ENCODE results near the gene B4GAT1.
A peak's percentile ranks its signal among the peaks of the same experiment; 100 is the strongest.
"Not testable (repeated sequence)": the region's sequence is repeated elsewhere in the genome, so short reads cannot be mapped to it uniquely, and the experiment has no call there.

Gene B4GAT1

GRCh38 chr11:66347425-66348276 lies at the start of gene B4GAT1:
Gene B4GAT1 (minus strand): TSS chr11:66347629. CDS start chr11:66347545, 84 bp downstream.
- peak; percentile 97 for DNase-seq

GRCh38 chr11:66393954-66394353 lies 46.5 kb upstream of the B4GAT1 start:
- DNase-seq, result no peak

DNA sequence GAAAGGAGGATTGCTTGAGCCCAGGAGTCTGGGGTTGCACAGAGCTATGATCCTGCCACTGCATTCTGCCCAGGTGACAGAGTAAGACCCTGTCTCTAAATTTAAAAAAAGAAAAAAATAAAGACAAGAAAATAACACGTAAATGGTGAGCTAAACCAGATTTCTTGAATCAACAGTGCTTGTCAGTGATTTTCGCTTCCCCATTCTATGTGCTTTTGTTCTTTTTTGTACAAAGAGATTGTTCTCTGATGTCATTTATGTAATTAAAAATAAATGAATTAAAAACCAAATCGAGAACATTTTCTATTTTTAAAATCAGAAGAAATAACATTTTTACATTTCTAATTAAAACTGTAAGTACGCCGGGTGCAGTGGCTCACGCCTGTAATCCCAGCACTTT lies 43.9 kb upstream of the B4GAT1 start:
- no peak for DNase-seq

- DNase-seq, result peak; percentile 61
These were observed 41.5 kb upstream of the B4GAT1 start for GRCh38 chr11:66388780-66389386.

DNA sequence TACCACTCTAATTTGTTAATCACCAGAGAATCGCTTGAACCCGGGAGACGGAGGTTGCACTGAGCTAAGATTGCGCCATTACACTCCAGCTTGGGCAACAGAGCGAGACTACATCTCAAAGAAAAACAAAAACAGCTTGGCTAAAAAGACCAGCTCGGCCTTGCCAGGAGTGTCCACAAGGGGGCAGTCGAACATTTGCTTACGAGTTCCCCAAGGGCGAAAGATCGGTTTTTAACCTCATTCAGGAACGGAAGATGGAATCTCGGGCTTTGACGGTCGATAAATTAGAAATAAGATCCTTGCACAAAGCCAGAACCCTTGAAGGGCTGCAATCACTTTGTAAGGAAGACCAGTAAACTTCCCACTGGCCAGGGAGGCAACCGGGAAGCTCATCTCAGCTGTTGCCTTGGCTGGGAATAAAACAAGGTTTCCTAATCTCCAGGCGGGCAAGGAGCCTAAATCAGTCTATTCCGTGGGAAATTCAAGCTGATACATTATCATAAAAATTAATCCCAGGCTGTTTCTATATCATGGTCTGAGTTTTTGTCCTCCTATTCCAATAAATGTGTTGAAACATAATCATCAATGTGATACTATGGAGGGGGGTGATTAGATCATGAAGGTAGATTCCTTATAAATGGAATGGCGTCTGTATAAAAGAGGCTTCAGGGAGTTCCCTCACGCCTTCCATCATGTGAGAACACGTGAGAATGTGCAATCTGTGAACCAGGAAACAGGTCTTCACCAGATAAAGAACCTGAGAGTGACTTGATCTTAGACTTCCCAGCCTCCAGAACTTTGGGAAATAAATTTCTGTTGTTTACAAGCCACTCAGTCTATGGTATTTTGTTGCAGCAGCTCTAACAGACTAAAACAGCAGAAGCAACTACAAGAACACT lies 39.0 kb upstream of the B4GAT1 start:
- DNase-seq, result peak; percentile 91

GRCh38 chr11:66384316-66384715 lies 36.9 kb upstream of the B4GAT1 start:
- not testable (repeated sequence) for DNase-seq

GRCh38 chr11:66380264-66380663 lies 32.8 kb upstream of the B4GAT1 start:
- not testable (repeated sequence) for DNase-seq

DNA sequence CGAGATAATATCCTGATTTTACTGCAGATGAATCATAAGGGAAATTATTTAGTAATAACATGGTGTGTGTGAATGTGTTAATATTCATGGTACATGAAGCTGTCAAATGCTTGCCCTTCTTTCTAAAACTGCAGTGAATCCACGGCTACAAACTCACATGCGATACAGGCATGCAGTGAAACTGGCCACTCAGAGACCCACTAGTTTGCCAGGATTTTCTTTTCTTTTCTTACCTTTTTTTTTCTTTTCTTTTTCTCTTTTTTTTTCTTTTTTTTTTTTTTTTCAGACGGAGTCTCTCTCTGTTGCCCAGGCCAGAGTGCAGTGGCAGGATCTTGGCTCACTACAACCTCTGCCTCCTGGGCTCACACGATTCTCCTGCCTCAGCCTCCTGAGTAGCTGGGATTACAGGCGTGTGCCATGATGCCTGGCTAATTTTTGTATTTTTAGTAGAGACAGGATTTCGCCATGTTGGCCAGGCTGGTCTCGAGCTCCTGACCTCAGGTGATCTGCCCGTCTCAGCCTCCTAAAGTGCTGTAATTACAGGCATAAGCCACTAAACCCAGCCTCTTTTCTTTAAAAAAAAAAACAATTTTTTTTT lies 26.4 kb upstream of the B4GAT1 start:
- not testable (repeated sequence) for DNase-seq

- no peak for DNase-seq
These were observed 25.8 kb upstream of the B4GAT1 start for GRCh38 chr11:66373265-66373664.

- DNase-seq, result peak; percentile 85
These were observed 24.4 kb upstream of the B4GAT1 start, which contains the start of gene SLC29A2 for GRCh38 chr11:66371627-66372415. Gene SLC29A2 (minus strand): TSS chr11:66371760. CDS start chr11:66371591, 169 bp downstream.

- no peak for DNase-seq
These were observed 21.9 kb upstream of the B4GAT1 start for GRCh38 chr11:66369073-66369894.

DNA sequence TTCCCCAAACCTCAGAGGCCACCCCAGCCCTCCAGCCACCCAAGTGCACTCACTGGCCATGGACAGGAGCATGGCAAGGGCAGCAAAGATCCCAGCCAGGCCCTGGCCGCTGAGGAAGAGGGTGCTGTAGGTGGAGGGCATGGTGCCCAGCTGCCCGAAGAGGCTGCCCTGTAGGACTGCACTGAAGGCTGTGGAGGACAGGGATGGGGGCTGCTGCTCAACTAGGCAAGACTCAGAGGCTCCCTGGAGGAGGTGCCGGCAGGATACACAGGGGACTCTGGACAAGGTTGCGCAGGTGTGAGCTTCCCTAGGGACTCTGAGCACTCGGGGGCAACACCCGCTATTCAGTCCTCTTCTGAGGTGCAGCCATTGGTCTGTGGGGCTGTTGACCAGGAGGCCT lies 21.1 kb upstream of the B4GAT1 start:
- DNase-seq, result no peak

GRCh38 chr11:66367561-66368312 lies 20.3 kb upstream of the B4GAT1 start:
- DNase-seq, result no peak

- no peak for DNase-seq
These were observed 19.5 kb upstream of the B4GAT1 start for GRCh38 chr11:66366844-66367477.

DNA sequence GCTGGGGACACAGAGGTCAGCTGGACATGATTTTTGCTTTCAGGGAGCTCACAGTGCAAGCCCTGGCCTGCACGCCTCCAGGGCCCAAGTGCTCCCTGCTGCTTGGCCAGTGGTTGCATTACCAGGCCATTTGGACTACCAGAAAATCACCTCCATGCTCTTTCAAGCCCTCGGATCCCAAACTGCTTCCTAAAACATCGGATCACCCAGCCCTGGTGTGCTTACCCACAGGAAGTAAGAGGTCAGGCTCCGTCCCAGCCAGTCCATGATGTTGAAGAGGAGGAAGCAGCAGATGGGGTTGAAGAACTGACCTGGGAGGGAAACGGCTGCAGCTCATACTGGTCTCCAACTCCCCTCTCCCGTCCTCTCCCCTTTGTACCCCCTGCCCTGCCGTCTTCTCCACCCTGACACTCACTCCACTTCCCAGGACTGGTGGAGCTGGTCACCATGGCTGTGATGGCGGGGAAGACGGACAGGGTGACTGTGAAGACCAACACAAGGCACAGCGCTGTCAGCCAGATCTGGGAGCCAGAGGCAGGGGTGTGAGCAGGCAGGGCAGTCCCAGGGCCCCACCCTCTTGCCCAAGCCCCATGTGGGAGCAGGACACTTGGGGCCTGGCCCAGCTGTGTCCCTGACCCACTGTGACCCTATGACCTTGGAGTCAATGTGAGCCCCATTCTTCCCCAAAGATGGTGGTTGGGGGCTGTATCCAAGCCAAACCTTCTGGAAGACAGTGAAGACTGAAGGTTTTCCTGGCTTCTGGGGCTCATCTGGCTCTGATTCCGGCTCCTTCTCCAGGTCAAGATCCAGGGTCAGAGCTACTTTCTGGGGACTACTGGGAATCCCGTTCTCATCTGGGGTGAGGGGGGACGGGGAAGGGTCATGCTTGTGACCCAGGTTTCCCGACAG lies 18.5 kb upstream of the B4GAT1 start:
- no peak for DNase-seq

GRCh38 chr11:66365166-66365565 lies 17.7 kb upstream of the B4GAT1 start:
- no peak for DNase-seq

GRCh38 chr11:66363805-66364535 lies 16.5 kb upstream of the B4GAT1 start:
- no peak for DNase-seq

GRCh38 chr11:66363187-66363601 lies 15.8 kb upstream of the B4GAT1 start:
- DNase-seq, result no peak
